ENCODE data around the gene SEMA4D.

- TF ChIP-seq CTCF (IDR thresholded peaks at IDR 0.05; ENCODE audit: low read depth, low read length) = no peak
- TF ChIP-seq EZH2phosphoT487 (IDR thresholded peaks at IDR 0.05; ENCODE audit: low read depth) = no peak
Measured at GRCh38 chr9:89522261-89522958, 24.5 kb upstream of the SEMA4D start.
